ENCODE results near the gene LYZ. TPM values are rescaled to one million over a fixed set of nuclear protein-coding genes. Genes with fewer than 3 reads are reported as not detected.
A peak's percentile ranks its signal among the peaks of the same experiment; 100 is the strongest.

The LYZ gene
- total and polyA plus RNA-seq, 2 donors (not counting 3 experiments of a cell fraction or from before 2014, with no cell fraction given), result not detected

DNA sequence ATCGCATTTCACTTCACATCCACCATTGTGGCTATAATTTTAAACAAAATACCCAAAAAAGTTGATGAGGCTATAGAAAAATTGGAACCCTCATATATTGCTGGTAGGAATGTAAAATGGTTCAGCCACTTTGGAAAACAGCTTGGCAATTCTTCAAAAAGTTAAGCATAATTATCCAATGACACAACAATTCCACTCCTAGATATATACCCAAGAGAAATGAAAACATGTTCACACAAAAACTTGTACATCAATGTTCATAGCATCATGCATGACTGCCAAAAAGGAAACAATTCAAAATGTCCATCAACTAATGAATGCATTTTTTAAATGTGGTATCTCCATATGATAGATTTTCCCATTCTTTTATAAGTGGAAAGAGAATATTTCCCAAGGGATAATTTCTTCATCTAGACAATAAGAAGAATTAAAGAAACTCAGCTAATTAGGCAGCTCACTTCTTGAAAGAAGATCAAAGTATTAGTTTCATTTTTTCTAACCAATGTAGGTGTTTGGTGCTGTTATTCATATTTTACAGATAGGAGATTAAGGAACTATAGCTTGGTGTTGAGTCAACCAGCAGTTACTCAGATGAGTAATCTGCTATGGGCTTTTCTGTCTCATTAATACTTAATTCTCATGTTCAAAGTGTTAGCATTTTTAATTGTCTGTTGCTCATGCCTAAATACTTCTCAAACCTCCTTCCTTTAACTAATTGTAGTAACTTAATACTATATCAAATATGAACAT, 44.2 kb downstream of the LYZ start:
- Histone ChIP-seq H2AFZ (ENCODE audit: low read depth, low read length) (no peak overlapping the region), H3K4me3 (replicated peaks in 1 of 3; ENCODE audit: insufficient read depth in 1 of 3, low read depth in 1 of 3, low read length in 3 of 3) (no peak overlapping the region), H3K27me3 (ENCODE audit: control insufficient read depth in 2 of 2, insufficient read depth in 2 of 2, low read length in 2 of 2) (no peaks in the 10 kb centered on the region), H3K27ac (ENCODE audit: insufficient read depth, low read depth, low read length) (no peak overlapping the region), H3K4me1 (ENCODE audit: control insufficient read depth, extremely low read depth, insufficient read depth, low read length) (peaks cover 6% of the 10 kb centered on the region), H3K9me3 (replicated peaks; ENCODE audit: control insufficient read depth, insufficient read depth, low read length) (peaks cover 2% of the 10 kb centered on the region), H3K36me3 (ENCODE audit: control insufficient read depth in 2 of 2, extremely low read depth in 1 of 2, insufficient read depth in 2 of 2, low read length in 2 of 2) (peaks cover 0 to 2% of the 10 kb centered on the region in 2 experiments), H3K9ac (replicated peaks; ENCODE audit: extremely low read depth, insufficient read depth, low read length) (no peak overlapping the region), H3K9me1 (replicated peaks; ENCODE audit: control insufficient read depth, extremely low read depth, insufficient read depth, low read length) (no peaks in the 10 kb centered on the region), H3K79me2 (ENCODE audit: control insufficient read depth, insufficient read depth, low read length) (no peaks in the 10 kb centered on the region), H4K20me1 (replicated peaks; ENCODE audit: control insufficient read depth, extremely low read depth, insufficient read depth, low read length) (no peaks in the 10 kb centered on the region), H3K4me2 (ENCODE audit: insufficient read depth, low read length) (no peak overlapping the region)
- intact Hi-C loops (cut with micrococcal nuclease), result no loop called here
- ChIA-PET CTCF (interaction anchor here (0.6 to 2.6 kb wide), 2 partner anchors 178 to 247 kb away, joined by 3 to 22 read pairs; no protein-coding TSS in a partner anchor), POLR2A (no interaction called here)
- no TSS peak for BruUV-seq (replicated peaks)
- TF ChIP-seq, protein P1, sequence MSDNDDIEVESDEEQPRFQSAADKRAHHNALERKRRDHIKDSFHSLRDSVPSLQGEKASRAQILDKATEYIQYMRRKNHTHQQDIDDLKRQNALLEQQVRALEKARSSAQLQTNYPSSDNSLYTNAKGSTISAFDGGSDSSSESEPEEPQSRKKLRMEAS (IDR thresholded peaks at IDR 0.05; ENCODE audit: insufficient read depth, insufficient read length), result no peak
- TF ChIP-seq FOS (IDR thresholded peaks at IDR 0.05; ENCODE audit: borderline replicate concordance, insufficient read depth, low read length) (peak; percentile 74), POLR2A (IDR thresholded peaks at IDR 0.05; ENCODE audit: low read depth, low read length) (no peak), MYC (IDR thresholded peaks at IDR 0.05; ENCODE audit: low read depth, low read length) (no peak), POLR2AphosphoS5 (IDR thresholded peaks at IDR 0.05; ENCODE audit: insufficient read depth, low read depth, low read length) (no peak), EZH2 (IDR thresholded peaks at IDR 0.05; ENCODE audit: borderline replicate concordance, low read depth, low read length, severe bottlenecking) (no peak)
- TF ChIP-seq, protein P2, sequence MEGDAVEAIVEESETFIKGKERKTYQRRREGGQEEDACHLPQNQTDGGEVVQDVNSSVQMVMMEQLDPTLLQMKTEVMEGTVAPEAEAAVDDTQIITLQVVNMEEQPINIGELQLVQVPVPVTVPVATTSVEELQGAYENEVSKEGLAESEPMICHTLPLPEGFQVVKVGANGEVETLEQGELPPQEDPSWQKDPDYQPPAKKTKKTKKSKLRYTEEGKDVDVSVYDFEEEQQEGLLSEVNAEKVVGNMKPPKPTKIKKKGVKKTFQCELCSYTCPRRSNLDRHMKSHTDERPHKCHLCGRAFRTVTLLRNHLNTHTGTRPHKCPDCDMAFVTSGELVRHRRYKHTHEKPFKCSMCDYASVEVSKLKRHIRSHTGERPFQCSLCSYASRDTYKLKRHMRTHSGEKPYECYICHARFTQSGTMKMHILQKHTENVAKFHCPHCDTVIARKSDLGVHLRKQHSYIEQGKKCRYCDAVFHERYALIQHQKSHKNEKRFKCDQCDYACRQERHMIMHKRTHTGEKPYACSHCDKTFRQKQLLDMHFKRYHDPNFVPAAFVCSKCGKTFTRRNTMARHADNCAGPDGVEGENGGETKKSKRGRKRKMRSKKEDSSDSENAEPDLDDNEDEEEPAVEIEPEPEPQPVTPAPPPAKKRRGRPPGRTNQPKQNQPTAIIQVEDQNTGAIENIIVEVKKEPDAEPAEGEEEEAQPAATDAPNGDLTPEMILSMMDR (IDR thresholded peaks at IDR 0.05; ENCODE audit: extremely low read depth in 1 of 2, insufficient read depth in 1 of 2, low read depth in 1 of 2, low read length in 2 of 2), result no peak
- DNase-seq (ENCODE audit: low read depth, low spot score), result peak; percentile 12
- dilution Hi-C loops (cut with MboI; ENCODE audit: extremely low pct_ligation_motif_present, low sequenced_read_pairs), result loop anchor here (25.0 kb wide), 1 partner anchor 195 kb away; the partner anchor contains the start of gene CCT2
- FAIRE-seq, result no peak
